ENCODE results near the gene CSRP1.

- TF ChIP-seq CTCF (IDR thresholded peaks at IDR 0.05) (no peak), POLR2A (IDR thresholded peaks at IDR 0.05) (no peak), POLR2AphosphoS5 (IDR thresholded peaks at IDR 0.05; ENCODE audit: insufficient read depth in 1 of 2, low read depth in 1 of 2) (no peak)
Measured at GRCh38 chr1:201465698-201466290, 41.1 kb downstream of the CSRP1 start.
